ENCODE data around the gene TMC5.
"Not testable (repeated sequence)": the region's sequence is repeated elsewhere in the genome, so short reads cannot be mapped to it uniquely, and the experiment has no call there.

TMC5 gene

DNA sequence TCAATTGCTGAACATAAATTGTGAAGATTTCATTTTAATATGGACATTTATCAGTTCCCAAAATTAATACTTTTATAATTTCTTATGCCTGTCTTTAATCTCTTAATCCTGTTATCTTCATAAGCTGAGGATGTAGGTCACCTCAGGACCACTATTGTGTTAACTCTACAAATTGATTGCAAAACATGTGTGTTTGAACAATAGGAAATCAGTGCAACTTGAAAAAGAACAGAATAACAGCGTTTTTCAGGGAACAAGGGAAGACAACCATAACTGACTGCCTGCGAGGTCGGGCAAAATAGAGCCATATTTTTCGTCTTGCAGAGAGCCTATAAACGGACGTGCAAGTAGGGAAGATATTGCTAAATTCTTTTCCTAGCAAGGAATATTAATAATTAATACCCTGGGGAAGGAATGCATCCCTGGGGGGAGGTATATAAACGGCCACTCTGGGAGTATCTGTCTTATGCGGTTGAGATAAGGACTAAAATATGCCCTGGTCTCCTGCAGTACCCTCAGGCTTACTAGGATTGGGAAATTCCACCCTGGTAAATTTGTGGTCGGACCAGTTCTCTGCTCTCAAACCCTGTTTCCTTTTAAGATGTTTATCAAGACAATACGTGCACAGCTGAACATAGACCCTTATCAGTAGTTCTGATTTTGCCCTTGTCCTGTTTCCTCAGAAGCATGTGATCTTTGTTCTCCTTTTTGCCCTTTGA is 125.8 kb downstream of the TMC5 start:
- DNase-seq (ENCODE audit: low read depth) = not testable (repeated sequence)

GRCh38 chr16:19548144-19548543 is 130.5 kb downstream of the TMC5 start:
- no peak for DNase-seq (ENCODE audit: low read depth)
